WTC11 (cell line): ENCODE measurements around the gene BICRA. TPM values are rescaled to one million over a fixed set of nuclear protein-coding genes. Genes with fewer than 3 reads are reported as not detected.
A peak's percentile ranks its signal among the peaks of the same experiment; 100 is the strongest.

Experiments
- ATAC-seq: fragments of 200-7000 bp; cut with Tn5 transposase; 2 replicates; pipeline ENCODE4 v1.10.0; 2021; ENCODE audit warnings: mild to moderate bottlenecking, moderate library complexity
- CTCF ChIA-PET: fragments of 300-600 bp; sonication (Branson Sonifier 250); formaldehyde crosslinking; loops from one replicate; lab custom pipeline; 2021; ENCODE audit warnings: antibody characterized with exemption; lab: Charles Lee
- POLR2A ChIA-PET: fragments of 350-600 bp; sonication (Branson Sonifier 250); formaldehyde crosslinking; loops from one replicate; lab custom pipeline; 2021; ENCODE audit warnings: antibody characterized with exemption; lab: Charles Lee
- DNase-seq: peaks from one replicate; pipeline ENCODE4 v3.0.0; 2021; ENCODE audit warnings: low spot score
- H3K27ac Mint-ChIP-seq: 2 replicates; pipeline ENCODE4 v1.8.0; 2021; ENCODE audit warnings: mixed read lengths
- H3K27me3 Mint-ChIP-seq: 2 replicates; pipeline ENCODE4 v1.8.0; 2021; ENCODE audit warnings: low read depth, mild to moderate bottlenecking, moderate library complexity, mixed read lengths
- H3K36me3 Mint-ChIP-seq: 2 replicates; pipeline ENCODE4 v1.8.0; 2021; ENCODE audit warnings: mixed read lengths
- H3K4me1 Mint-ChIP-seq: 2 replicates; pipeline ENCODE4 v1.8.0; 2022; ENCODE audit warnings: mixed read lengths
- H3K4me3 Mint-ChIP-seq: 2 replicates; pipeline ENCODE4 v1.8.0; 2021; ENCODE audit warnings: mild to moderate bottlenecking, moderate library complexity, mixed read lengths
- H3K9me3 Mint-ChIP-seq: 2 replicates; pipeline ENCODE4 v1.8.0; 2021; ENCODE audit warnings: mixed read lengths
- ATF1 ChIP-seq: sonication (generic); formaldehyde crosslinking; IDR thresholded peaks from 2 replicates; pipeline ENCODE4 v1.8.1; 2023; ENCODE audit warnings: mild to moderate bottlenecking, moderate library complexity, missing genetic modification reagents
- E2F5 ChIP-seq: sonication (generic); formaldehyde crosslinking; IDR thresholded peaks from 2 replicates; pipeline ENCODE4 v1.8.1; 2022; ENCODE audit warnings: mild to moderate bottlenecking, moderate library complexity, missing genetic modification reagents
- EMX1 ChIP-seq: fragments of 250-450 bp; sonication (Bioruptor Pico); IDR thresholded peaks from 2 replicates; pipeline ENCODE4 v1.8.0; 2021; ENCODE audit warnings: mild to moderate bottlenecking
- FOXK1 ChIP-seq: sonication (generic); formaldehyde crosslinking; IDR thresholded peaks from 2 replicates; pipeline ENCODE4 v1.8.0; 2022; ENCODE audit warnings: mild to moderate bottlenecking, moderate library complexity, missing genetic modification reagents
- GRHL2 ChIP-seq: fragments of 250-450 bp; sonication (Bioruptor Pico); IDR thresholded peaks from 2 replicates; pipeline ENCODE4 v1.8.0; 2022; ENCODE audit warnings: mild to moderate bottlenecking, moderate library complexity; ENCODE audit not compliant: insufficient replicate concordance, severe bottlenecking
- IRF2 ChIP-seq: sonication (generic); formaldehyde crosslinking; IDR thresholded peaks from 2 replicates; pipeline ENCODE4 v1.8.0; 2022; ENCODE audit warnings: low read depth, missing genetic modification reagents, borderline replicate concordance
- JAZF1 ChIP-seq: fragments of 250-450 bp; sonication (Bioruptor Pico); IDR thresholded peaks from 2 replicates; pipeline ENCODE4 v1.9.0; 2021; ENCODE audit warnings: moderate library complexity, mild to moderate bottlenecking, inconsistent platforms
- MXD4 ChIP-seq: fragments of 250-450 bp; sonication (Bioruptor Pico); IDR thresholded peaks from 2 replicates; pipeline ENCODE4 v1.8.0; 2021; ENCODE audit warnings: mild to moderate bottlenecking, moderate library complexity, borderline replicate concordance
- NR1H2 ChIP-seq: sonication (generic); formaldehyde crosslinking; IDR thresholded peaks from 2 replicates; pipeline ENCODE4 v1.9.0; 2021; ENCODE audit warnings: mild to moderate bottlenecking, moderate library complexity, missing genetic modification reagents
- NR2C2 ChIP-seq: sonication (generic); formaldehyde crosslinking; IDR thresholded peaks from 2 replicates; pipeline ENCODE4 v1.8.0; 2022; ENCODE audit warnings: mild to moderate bottlenecking, missing genetic modification reagents
- RELA ChIP-seq: sonication (generic); formaldehyde crosslinking; IDR thresholded peaks from 2 replicates; pipeline ENCODE4 v1.8.1; 2022; ENCODE audit warnings: missing genetic modification reagents, mild to moderate bottlenecking, borderline replicate concordance
- RORB ChIP-seq: fragments of 250-450 bp; sonication (Bioruptor Pico); IDR thresholded peaks from 2 replicates; pipeline ENCODE4 v1.9.0; 2021; ENCODE audit warnings: mild to moderate bottlenecking
- SMAD3 ChIP-seq: sonication (generic); formaldehyde crosslinking; IDR thresholded peaks from 2 replicates; pipeline ENCODE4 v1.8.0; 2022; ENCODE audit warnings: missing genetic modification reagents, mild to moderate bottlenecking, borderline replicate concordance
- SOX15 ChIP-seq: fragments of 250-450 bp; sonication (Bioruptor Pico); IDR thresholded peaks from 2 replicates; pipeline ENCODE4 v1.9.0; 2021; ENCODE audit warnings: mild to moderate bottlenecking
- ZBTB21 ChIP-seq: sonication (generic); formaldehyde crosslinking; IDR thresholded peaks from 2 replicates; pipeline ENCODE4 v1.8.1; 2023; ENCODE audit warnings: mild to moderate bottlenecking, missing genetic modification reagents, borderline replicate concordance
- ZNF263 ChIP-seq: sonication (generic); formaldehyde crosslinking; IDR thresholded peaks from 2 replicates; pipeline ENCODE4 v1.8.1; 2022; ENCODE audit warnings: low read depth, mild to moderate bottlenecking, moderate library complexity, missing genetic modification reagents
- ZNF396 ChIP-seq: fragments of 250-450 bp; sonication (Bioruptor Pico); IDR thresholded peaks from 2 replicates; pipeline ENCODE4 v1.8.0; 2021; ENCODE audit warnings: mild to moderate bottlenecking, moderate library complexity, borderline replicate concordance
- ZNF416 ChIP-seq: fragments of 250-450 bp; sonication (Bioruptor Pico); IDR thresholded peaks from 2 replicates; pipeline ENCODE4 v1.9.0; 2021; ENCODE audit warnings: mild to moderate bottlenecking, inconsistent platforms
- ZNF423 ChIP-seq: fragments of 250-450 bp; sonication (Bioruptor Pico); IDR thresholded peaks from 2 replicates; pipeline ENCODE4 v2.1.2; 2022; ENCODE audit warnings: mild to moderate bottlenecking, moderate library complexity
- ZNF512 ChIP-seq: sonication (generic); formaldehyde crosslinking; IDR thresholded peaks from 2 replicates; pipeline ENCODE4 v1.8.1; 2022; ENCODE audit warnings: missing genetic modification reagents, borderline replicate concordance
- ZNF532 ChIP-seq: fragments of 250-450 bp; sonication (Bioruptor Pico); IDR thresholded peaks from 2 replicates; pipeline ENCODE4 v1.9.0; 2021; ENCODE audit warnings: mild to moderate bottlenecking, borderline replicate concordance
- ZSCAN18 ChIP-seq: fragments of 250-450 bp; sonication (Bioruptor Pico); IDR thresholded peaks from 2 replicates; pipeline ENCODE4 v2.1.2; 2022; ENCODE audit warnings: mild to moderate bottlenecking, moderate library complexity
- total RNA-seq: library from RNA; stranded (reverse); gene quantifications from 3 replicates; pipeline ENCODE4 v1.2.3, GENCODE V29; 2021
- TF ChIP-seq, protein P1 (sequence below): sonication (generic); formaldehyde crosslinking; IDR thresholded peaks from 2 replicates; pipeline ENCODE4 v1.8.1; 2022; ENCODE audit warnings: mild to moderate bottlenecking, missing genetic modification reagents, moderate library complexity, borderline replicate concordance
- TF ChIP-seq, protein P2 (sequence below): sonication (generic); formaldehyde crosslinking; IDR thresholded peaks from 2 replicates; pipeline ENCODE4 v1.8.1; 2023; ENCODE audit warnings: mild to moderate bottlenecking, moderate library complexity, missing genetic modification reagents

BICRA gene
- total RNA-seq, 1 experiment from 2014 or later, result 30.3 TPM

- peaks cover 27% of the 10 kb centered on the region for H3K4me1 Mint-ChIP-seq
- POLR2A ChIA-PET, result interaction anchor here (0.7 to 3.2 kb wide), 7 partner anchors 8 to 1738 kb away, joined by 3 to 31 read pairs (median 5); partner anchors contain the start of genes BICRA and NAPA
- CTCF ChIA-PET, result interaction anchor here (0.7 to 2.8 kb wide), 12 partner anchors 10 to 173 kb away, joined by 3 to 14 read pairs (median 4); partner anchors contain the start of genes EHD2, KPTN and NAPA
- ATAC-seq, result peak; percentile 92
- H3K27ac Mint-ChIP-seq, result peak overlapping the region; percentile 98
- no peaks in the 10 kb centered on the region for H3K36me3 Mint-ChIP-seq
- DNase-seq, result peak; percentile 100
- peak overlapping the region; percentile 86 for H3K4me3 Mint-ChIP-seq
- no peaks in the 10 kb centered on the region for H3K27me3 Mint-ChIP-seq
- H3K9me3 Mint-ChIP-seq, result no peaks in the 10 kb centered on the region
- TF ChIP-seq IRF2 (CRISPR knock-in tag) (no peak), SOX15 (CRISPR knock-in tag) (no peak), ZNF416 (CRISPR knock-in tag) (no peak), EMX1 (CRISPR knock-in tag) (no peak), MXD4 (CRISPR knock-in tag) (no peak), ZNF396 (CRISPR knock-in tag) (no peak), ZNF532 (no peak), GRHL2 (CRISPR knock-in tag) (no peak), SMAD3 (CRISPR knock-in tag) (0 out of 2 replicates have a peak, but pooled peaks have one; percentile 65), ATF1 (CRISPR knock-in tag) (no peak), RORB (no peak), ZNF263 (CRISPR knock-in tag) (no peak), JAZF1 (CRISPR knock-in tag) (no peak), ZNF423 (no peak), FOXK1 (CRISPR knock-in tag) (peak; percentile 70), NR1H2 (CRISPR knock-in tag) (no peak), ZNF512 (CRISPR knock-in tag) (no peak), ZSCAN18 (no peak), E2F5 (peak; percentile 88), NR2C2 (CRISPR knock-in tag) (no peak), RELA (CRISPR knock-in tag) (no peak), ZBTB21 (CRISPR knock-in tag) (0 out of 2 replicates have a peak, but pooled peaks have one; percentile 22)
- TF ChIP-seq, protein P1, sequence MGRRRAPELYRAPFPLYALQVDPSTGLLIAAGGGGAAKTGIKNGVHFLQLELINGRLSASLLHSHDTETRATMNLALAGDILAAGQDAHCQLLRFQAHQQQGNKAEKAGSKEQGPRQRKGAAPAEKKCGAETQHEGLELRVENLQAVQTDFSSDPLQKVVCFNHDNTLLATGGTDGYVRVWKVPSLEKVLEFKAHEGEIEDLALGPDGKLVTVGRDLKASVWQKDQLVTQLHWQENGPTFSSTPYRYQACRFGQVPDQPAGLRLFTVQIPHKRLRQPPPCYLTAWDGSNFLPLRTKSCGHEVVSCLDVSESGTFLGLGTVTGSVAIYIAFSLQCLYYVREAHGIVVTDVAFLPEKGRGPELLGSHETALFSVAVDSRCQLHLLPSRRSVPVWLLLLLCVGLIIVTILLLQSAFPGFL (CRISPR knock-in tag), result no peak
- TF ChIP-seq, protein P2, sequence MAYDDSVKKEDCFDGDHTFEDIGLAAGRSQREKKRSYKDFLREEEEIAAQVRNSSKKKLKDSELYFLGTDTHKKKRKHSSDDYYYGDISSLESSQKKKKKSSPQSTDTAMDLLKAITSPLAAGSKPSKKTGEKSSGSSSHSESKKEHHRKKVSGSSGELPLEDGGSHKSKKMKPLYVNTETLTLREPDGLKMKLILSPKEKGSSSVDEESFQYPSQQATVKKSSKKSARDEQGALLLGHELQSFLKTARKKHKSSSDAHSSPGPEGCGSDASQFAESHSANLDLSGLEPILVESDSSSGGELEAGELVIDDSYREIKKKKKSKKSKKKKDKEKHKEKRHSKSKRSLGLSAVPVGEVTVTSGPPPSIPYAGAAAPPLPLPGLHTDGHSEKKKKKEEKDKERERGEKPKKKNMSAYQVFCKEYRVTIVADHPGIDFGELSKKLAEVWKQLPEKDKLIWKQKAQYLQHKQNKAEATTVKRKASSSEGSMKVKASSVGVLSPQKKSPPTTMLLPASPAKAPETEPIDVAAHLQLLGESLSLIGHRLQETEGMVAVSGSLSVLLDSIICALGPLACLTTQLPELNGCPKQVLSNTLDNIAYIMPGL, result peak; percentile 77; the same call in 1 of the 2 replicates
These were observed 8.4 kb upstream of the BICRA start for GRCh38 chr19:47600246-47601179.
